Fibroblast of skin of right biceps (primary cell): ENCODE data around the gene CDK19.
A peak's percentile ranks its signal among the peaks of the same experiment; 100 is the strongest.
"Not testable (repeated sequence)": the region's sequence is repeated elsewhere in the genome, so short reads cannot be mapped to it uniquely, and the experiment has no call there.

Experiments
- DNase-seq: peaks from one replicate; pipeline ENCODE4 v3.0.0-alpha.2; 2013

Gene CDK19

DNA sequence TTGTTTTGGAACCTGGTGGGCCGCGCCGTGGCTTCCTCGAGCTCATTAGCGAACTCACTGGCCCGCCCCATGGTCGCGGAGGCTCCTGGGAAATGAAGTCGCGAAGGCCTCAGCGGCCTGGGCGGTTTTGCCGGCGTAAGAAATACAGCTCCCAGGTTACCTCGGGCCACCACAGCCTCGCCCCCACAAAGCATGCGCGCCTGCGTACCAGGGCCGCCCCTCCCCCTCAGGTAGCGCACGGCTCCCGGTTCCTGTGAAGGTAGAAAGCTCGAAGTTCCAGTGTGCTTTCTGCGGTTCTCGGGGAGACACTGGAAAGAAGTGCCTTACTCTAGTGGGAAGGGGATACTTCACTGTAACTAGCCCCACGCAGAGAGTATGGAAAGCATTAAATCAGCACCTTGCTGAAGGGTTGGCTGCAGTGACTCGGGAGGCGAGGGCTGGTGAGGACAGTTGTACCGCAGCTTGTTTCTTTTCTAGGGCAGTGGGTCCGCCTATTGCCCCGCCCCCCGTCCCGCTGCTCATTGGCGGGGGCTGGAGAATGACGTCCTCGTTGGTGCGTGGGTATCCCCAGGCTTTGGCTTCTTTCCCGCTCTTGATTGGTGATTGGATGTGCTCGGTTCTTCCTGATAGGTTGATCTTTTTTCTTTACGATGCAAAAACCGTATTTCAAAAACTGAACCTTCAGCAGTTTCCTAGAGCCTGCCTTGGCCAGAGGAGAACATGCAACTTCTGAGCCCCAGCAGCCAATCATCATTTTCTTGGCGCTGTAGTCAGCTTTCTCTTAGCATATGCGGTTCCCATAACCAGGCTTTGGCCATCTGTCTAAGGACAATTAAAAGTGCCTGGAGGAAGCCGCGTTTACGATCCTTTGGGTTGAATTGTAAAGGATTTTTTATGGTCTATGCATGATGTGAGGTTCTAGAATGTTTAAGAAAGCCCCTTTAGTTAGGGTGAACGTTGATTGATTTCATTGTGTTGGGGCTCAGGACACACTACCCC lies at the start of gene CDK19:
CDK19 (minus strand) TSS at position 59 of the 999 bp plus-strand sequence. CDS start 333 bp downstream, outside the sequence.
- DNase-seq = peak; percentile 99

DNA sequence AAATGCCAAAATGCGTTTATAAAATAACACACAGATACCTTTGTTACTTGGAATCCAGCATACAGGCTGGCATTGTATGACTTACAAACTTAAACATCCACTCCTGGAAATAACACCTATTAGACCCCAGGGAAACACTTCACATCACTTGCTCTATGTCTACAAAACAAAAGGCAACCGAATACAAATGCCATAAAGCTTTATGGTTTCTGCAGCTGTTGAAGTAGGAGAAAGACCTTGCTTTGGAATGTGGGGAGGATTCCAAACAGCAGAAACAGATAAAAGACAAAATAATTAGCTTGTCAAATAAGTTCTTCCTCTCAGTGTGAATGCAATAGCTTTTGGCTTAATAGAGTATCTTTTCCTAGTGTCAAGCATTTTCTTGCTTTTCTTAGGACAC lies 49.6 kb upstream of the CDK19 start:
- no peak for DNase-seq

DNA sequence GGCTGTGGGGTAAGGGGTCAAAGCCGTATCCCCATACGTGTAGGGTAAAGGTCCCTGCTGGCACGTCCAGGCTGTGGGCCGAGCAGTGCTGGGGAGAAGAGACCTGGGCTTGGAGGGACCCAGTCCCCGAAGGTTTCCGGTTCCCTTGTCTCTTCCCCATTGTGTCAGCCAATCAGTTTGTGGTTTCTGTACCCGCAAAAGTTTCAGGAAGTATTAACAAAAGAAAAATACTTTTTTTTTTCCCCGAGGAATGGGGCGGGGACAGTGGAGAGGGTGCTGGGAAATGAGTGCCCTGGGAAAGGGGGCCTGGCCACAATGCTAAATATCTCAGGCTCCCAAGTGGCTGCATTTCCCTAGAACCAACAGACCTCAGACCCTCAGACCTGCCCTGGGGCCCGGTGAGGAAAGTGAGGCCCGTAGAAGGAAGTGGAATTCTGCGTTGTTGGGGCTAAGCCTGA lies 44.1 kb upstream of the CDK19 start:
- DNase-seq = no peak

DNA sequence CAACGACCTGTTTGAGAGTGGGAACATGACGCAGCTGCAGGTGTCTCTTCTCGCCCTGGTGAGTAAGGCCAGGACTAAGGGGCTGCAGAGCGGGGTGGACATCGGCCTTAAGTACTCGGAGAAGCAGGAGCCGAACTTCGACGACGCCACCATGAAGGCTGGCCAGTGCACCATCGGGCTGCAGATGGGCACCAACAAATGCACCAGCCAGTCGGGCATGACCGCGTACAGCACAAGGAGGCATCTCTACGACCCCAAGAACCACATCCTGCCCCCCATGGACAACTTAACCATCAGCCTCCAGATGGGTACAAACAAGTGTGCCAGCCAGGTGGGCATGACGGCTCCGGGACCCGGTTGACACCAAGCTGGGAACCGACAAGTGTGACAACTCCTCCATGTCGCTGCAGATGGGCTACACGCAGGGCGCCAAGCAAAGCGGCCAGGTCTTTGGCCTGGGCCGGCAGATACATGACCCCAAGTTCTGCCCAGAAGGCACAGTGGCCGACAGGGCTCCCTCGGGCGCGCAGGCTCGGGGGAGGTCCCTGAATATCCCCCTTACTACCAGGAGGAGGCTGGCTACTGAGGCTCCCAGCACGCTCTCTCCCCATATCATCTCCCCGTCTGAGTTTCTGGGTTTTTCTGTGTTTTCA lies 43.4 kb upstream of the CDK19 start:
- DNase-seq = no peak

DNA sequence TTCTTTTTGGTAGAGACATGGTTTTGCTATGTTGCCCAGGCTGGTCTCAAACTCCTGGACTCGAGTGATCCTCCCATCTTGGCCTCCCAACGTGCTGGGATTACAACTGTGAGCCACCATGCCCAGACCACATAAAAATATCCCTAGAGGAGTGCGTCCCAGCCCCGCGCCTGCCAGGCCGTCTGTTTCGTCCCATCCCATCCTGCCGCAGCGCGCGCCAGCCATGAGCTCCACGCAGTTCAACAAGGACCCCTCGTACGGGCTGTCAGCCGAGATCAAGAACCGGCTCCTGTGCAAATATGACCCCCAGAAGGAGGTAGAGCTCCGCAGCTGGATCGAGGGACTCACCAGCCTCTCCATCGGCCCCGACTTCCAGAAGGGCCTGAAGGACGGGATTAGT lies 42.7 kb upstream of the CDK19 start:
- no peak for DNase-seq

DNA sequence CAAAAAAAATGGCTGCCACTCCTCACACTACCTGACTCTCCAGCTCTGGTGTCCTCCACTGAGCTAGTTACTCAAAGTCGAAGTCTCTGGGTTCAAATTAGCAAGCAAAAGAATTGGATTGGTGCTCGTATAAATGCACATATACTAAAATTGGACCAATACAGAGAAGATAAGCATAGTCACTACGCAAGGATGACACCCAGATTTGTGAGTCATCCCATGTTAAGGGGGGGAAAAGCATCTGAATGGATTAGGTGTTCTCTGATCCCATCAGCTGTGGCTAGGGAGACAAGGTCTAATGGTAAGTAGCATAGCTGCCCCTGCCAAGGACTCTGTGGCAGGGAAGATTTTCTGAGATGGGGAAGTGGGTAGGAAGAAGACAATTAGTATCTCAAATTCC lies 41.0 kb upstream of the CDK19 start:
- DNase-seq = no peak

DNA sequence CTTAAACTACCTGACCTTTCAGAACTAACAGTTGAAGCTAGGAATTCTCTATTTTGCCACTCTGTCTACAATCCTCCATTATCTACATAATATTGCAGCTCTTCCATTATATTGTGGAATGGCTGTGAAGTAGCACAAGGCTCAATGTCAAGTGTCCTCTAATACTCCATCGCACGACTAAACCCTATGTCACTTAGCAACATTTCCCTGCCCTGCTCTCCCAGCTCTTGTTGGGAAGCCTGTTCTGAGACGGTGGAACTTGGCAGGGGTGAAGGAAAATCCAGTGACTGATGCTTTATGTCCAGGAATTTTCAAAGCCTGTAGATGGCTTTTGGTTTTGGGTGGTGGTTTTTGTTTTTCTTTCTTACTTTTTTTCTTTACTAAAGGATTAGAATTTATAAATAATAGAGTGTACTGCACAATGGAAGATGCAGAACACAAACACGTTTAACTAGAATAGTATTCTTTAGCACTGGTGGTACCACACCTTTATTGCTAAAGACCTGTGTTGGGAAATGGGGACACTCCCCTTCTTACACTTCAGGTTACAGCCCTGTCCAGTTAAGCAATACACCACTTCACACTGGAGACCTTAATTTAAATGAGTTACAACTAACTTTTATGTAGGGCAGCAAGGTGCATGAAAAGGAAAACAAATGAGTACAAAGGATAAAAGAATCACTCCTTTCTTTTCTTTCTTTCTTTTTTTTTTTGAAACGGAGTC lies 38.6 kb upstream of the CDK19 start:
- no peak for DNase-seq

DNA sequence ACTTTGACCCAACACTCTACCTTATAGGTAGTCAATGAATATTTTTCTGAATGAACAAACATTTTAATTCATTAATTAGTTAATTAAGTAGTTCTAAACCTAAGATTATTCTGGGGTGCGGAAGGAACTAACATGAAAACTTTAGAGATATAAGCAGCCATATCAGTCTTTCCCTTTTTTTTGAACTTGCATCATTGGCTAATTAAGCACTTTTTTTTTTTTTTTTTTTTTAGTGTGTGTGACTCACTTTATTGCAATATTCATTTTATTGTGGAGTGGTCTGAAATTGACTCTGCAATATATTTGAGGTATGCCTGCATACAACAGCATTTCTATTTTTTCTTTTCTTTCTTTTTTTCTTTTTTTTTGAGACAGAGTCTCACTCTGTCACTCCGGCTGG lies 37.5 kb upstream of the CDK19 start:
- no peak for DNase-seq

DNA sequence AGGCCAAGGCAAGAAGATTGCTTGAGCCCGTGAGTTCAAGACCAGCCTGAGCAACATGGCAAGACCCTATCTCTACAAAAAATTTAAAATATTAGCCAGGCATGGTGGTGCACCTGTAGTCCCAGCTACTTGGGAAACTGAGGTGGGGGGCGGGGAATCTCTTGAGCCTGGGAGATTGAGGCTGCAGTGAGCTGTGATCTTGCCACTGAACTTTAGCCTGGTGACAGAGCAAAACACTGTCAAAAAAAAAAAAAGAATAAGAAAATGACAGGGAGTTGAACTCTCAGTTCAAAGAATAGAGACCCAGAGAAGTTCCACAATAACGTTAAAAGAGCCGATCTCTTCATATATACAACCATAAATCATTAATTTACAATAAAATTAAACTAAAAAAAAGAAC lies 34.5 kb upstream of the CDK19 start:
- no peak for DNase-seq

DNA sequence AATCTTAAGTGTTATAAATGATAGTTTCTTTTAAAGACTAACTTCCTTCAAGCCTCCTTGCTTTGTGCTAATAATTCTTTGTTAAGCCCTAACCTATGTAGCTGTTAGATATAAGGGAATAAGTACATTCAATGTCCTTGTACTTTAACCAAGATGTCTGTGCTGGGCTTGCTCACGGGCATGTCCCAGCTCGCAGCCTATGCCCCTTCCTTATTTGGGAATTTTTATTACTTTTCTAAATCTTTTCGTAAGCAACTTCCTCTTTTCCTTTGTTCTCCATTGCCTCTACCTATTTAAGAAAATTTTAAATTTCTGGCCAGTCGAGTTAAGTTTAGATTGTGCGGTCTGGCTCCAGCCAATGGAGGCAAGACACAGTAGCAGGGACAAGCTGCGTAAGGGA lies 26.0 kb upstream of the CDK19 start:
- no peak for DNase-seq

DNA sequence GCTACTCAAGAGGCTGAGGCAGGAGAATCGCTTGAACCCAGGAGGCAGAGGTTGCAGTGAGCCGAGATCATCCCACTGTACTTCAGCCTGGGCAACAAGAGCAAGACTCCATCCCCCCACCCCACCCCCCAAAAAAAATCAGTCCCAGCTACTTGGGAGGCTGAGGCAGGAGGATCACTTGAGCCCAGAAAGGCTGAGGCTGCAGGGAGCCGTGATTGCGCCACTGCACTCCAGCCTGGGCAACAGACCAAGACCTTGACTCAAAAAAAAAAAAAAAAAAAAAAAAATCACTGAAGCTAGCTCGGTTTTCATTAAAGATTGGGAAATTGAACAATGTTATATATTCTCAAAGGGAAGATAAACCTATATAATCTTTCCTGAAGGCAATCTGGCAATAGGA lies 20.5 kb upstream of the CDK19 start:
- DNase-seq = not testable (repeated sequence)

DNA sequence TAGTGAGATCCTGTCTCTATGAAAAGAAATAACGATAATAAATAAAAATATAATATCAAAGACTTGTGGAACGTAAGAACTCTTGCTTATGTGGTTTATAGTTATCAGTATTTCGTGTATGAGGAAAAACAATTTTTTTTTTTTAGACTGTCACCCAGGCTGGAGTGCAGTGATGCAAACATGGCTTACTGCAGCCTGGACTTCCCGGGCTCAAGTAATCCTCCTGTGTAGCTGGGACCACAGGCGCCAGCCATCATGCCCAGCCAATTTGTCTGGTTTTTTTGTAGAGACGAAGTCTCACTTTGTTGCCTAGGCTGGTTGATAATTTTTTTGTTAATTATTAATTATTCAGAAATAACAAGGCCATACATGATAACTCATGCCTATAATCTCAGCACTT lies 18.6 kb upstream of the CDK19 start:
- no peak for DNase-seq

DNA sequence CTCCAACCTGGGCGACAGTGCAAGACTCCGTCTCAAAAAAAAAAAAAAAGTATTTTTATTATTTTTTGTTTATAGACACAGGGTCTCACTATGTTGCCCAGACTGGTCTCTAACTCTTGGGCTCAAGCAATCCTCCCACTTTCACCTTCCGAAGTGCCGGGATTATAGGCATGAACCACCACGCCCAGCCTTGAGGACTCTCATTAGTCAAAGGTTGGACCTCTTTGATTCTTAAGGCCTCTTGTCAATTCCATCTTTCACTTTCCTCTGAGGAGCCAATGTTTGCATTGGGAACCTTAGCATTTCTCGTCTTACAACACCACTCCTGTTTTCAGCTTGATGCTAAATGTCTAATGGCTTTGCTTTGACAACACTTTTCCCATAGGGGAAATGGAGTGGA lies 16.1 kb upstream of the CDK19 start:
- no peak for DNase-seq

DNA sequence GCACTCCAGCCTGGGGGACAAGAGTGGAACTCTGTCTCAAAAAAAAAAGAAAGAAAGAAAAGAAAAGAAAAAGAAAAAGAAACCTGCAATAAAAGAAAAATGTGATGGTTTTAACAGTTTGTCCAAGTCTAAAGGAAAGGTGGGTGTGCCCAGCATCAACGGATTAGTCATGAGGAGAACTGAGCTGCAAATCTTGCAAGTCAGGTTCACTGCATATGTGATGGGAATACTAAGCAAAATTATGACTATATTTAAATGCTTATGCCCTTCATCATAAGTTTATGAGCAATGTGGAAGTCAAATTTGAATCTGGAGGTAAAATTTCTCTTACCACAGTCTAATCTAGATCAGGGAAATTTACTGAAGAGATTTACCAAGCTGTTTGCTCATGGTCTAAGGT lies 13.1 kb upstream of the CDK19 start:
- DNase-seq = peak; percentile 16

DNA sequence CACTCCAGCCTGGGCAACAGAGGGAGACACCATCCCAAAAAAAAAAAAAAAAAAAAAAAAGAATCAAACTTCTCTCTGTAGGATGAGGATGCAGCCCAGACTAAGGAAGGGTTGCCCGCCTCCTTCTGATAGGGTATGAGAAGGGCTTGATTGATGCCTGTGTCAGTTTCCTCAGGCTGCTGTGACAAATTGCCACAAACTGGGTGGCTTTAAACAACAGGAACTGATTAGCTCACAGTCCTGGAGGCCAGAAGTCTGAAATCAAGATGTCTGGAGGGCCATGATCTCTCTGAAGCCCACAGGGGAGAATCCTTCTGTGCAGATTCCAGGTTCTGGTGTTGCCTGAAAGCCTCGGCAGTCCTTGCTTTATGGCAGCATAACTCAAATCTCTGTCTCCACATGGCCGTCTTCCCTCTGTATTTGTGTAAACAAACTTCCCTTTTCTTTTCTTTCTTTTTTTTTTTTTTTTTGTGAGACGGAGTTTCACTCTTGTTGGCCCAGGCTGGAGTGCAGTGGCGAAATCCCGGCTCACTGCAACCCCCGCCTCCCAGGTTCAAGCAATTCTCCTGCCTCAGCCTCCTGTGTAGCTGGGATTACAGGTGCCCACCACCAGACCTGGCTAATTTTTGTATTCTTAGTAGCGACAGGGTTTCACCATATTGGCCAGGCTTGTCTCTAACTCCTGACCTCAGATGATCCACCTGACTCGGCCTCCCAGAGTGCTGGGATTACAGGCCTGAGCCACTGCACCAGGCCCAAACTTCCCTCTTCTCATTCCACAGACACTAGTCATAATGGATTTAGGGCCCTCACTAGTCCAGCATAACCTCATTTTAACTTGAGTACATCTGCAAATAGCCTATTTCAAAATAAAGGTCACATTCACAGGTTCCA lies 11.2 kb upstream of the CDK19 start:
- no peak for DNase-seq

DNA sequence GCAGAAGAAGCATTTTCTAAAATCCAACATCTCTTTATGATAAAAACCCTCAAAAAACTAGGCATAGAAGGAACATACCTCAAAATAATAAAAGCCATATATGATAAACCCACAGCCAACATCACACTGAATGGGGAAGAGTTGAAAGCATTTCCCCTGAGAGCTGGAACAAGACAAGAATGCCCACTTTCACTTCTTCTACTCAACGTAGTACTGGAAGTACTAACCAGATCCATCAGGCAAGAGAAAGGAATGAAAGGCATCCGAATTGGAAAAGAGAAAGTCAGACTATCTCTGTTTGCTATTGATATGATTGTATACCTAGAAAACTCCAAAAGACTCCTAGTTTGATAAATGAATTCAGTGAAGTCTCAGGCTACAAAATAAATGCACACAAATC lies 7.9 kb upstream of the CDK19 start:
- DNase-seq = no peak

DNA sequence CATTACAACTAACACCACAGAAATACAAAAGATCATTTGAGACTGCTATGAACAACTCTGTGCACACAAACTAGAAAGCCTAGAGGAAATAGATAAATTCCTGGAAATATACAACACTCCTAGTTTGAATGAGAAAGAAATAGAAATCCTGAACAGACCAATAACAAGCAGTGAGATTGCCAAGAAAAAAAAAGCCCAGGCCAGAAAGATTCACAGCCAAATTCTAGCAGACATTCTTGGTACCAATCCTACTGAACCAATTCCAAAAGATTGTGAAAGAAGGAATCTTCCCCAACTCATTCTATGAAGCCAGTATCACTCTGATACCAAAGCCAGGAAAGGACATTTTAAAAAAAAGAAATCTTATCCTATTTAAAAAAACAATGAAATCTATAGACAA lies 7.0 kb upstream of the CDK19 start:
- DNase-seq = peak; percentile 28

DNA sequence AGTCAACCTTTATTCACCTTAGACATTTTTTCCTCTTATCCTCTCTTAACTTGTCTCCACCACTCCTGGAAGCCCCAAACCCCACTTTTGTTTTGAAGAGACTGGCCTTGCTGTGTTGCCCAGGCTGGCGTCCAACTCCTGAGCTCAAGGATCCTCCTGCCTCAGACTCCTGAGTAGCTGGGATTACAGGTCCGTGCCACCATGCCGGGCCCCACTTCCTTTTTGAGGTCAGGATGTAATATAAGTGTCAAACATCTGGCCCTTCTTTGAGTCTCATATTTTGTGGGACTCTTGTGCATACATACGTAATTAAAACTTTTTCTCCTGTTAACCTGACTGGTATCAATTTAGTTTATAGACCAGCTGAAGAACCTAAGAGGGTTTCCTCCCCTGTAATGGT lies 1.4 kb upstream of the CDK19 start:
- DNase-seq = no peak

DNA sequence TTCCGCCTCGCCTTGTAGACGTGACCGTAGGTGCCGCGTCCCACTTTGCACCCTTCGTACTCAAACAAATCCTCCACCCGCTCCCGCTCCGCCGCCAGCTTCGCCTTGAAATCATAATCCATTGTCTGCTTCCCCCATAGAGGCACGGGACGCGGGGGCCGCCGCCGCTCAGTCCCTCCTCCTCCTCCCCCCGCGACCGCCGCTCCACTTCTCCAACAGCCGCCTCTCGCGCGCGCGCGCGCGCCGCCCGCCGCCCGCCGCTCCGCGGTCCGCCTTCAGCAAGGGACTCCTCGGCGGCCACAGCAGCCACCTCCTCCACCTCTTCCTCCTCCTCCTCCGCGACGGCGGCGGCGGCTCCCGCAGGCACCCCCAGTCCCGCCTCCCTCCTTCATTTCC lies 256 bp downstream of the CDK19 start:
- no peak for DNase-seq

DNA sequence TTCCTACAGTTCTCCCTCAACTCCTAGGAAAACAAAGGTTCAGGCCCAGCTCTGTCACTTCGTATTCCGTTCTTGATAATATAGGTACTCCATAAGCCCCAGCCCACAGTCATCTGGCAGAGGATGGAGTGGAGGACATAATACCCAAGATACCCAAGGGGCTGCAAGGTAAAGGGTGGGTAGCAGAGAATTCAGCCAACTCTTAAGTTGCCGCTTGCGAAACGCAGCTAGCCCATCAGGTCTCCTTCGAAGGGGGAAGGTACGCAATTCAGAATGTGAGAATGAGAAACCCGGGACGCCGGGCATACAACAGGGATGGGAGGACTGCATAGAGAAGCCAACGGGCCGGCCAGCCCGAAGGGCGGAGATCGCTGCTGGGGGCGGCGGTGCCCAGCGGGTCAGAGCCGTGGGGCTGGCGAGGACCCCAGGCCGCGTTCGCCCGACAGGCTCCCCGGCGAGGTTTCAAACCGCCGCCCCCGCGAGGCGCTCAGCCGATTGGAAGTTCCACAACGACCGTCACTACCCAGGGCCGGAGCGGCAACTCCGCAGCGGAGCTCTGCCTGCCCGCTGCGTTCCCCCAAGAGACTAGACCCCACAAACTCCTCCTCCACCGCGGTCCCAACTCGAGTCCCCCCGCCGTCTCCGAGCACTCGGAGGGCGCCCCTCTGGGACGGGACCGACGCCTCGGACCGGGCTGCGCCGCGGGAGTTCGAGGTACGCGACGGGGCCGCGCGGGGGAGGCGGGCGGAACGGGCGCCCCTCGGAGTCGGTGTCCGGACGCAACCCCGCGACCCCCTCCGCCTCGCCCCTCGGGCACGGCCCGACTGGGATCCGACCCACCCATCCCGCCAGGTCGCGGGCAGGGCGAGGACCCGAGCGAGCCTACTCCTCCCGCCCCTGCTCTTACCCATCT lies 911 bp downstream of the CDK19 start:
- DNase-seq = peak; percentile 55
